ENCODE data around the gene RAPGEF1.
"Not testable (repeated sequence)": the region's sequence is repeated elsewhere in the genome, so short reads cannot be mapped to it uniquely, and the experiment has no call there.

DNA sequence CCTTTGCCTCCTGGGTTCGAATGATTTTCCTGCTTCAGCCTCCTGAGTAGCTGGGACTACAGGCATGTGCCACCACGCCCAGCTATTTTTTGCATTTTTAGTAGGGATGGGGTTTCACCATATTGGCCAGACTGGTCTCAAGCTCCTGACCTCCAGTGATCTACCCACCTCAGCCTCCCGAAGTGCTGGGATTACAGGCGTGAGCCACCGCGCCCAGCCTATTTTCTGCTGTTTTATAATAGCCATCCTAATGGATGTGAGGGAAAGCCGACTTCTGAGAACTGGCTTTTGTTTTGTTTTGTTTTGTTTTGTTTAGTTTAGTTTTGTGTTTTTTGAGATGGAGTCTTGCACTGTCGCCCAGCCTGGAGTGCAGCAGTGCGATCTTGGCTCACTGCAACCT lies 13.9 kb upstream of the RAPGEF1 start:
- TF ChIP-seq, protein P1, sequence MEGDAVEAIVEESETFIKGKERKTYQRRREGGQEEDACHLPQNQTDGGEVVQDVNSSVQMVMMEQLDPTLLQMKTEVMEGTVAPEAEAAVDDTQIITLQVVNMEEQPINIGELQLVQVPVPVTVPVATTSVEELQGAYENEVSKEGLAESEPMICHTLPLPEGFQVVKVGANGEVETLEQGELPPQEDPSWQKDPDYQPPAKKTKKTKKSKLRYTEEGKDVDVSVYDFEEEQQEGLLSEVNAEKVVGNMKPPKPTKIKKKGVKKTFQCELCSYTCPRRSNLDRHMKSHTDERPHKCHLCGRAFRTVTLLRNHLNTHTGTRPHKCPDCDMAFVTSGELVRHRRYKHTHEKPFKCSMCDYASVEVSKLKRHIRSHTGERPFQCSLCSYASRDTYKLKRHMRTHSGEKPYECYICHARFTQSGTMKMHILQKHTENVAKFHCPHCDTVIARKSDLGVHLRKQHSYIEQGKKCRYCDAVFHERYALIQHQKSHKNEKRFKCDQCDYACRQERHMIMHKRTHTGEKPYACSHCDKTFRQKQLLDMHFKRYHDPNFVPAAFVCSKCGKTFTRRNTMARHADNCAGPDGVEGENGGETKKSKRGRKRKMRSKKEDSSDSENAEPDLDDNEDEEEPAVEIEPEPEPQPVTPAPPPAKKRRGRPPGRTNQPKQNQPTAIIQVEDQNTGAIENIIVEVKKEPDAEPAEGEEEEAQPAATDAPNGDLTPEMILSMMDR (conservative IDR thresholded peaks at IDR 0.05; ENCODE audit: low read depth in 2 of 2) = not testable (repeated sequence)
- not testable (repeated sequence) for TF ChIP-seq POLR2AphosphoS5 (IDR thresholded peaks at IDR 0.05; ENCODE audit: low read depth); EZH2 (IDR thresholded peaks at IDR 0.05; ENCODE audit: low read depth, unreplicated experiment); EZH2phosphoT487 (IDR thresholded peaks at IDR 0.05; ENCODE audit: unreplicated experiment); CREB1 (CRISPR knock-in tag; IDR thresholded peaks at IDR 0.05; ENCODE audit: low read depth); NANOG (IDR thresholded peaks at IDR 0.05; ENCODE audit: borderline replicate concordance)
- TF ChIP-seq, protein P2, sequence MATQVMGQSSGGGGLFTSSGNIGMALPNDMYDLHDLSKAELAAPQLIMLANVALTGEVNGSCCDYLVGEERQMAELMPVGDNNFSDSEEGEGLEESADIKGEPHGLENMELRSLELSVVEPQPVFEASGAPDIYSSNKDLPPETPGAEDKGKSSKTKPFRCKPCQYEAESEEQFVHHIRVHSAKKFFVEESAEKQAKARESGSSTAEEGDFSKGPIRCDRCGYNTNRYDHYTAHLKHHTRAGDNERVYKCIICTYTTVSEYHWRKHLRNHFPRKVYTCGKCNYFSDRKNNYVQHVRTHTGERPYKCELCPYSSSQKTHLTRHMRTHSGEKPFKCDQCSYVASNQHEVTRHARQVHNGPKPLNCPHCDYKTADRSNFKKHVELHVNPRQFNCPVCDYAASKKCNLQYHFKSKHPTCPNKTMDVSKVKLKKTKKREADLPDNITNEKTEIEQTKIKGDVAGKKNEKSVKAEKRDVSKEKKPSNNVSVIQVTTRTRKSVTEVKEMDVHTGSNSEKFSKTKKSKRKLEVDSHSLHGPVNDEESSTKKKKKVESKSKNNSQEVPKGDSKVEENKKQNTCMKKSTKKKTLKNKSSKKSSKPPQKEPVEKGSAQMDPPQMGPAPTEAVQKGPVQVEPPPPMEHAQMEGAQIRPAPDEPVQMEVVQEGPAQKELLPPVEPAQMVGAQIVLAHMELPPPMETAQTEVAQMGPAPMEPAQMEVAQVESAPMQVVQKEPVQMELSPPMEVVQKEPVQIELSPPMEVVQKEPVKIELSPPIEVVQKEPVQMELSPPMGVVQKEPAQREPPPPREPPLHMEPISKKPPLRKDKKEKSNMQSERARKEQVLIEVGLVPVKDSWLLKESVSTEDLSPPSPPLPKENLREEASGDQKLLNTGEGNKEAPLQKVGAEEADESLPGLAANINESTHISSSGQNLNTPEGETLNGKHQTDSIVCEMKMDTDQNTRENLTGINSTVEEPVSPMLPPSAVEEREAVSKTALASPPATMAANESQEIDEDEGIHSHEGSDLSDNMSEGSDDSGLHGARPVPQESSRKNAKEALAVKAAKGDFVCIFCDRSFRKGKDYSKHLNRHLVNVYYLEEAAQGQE (IDR thresholded peaks at IDR 0.05; ENCODE audit: unreplicated experiment) = not testable (repeated sequence)
